OCI-LY3 (cell line): ENCODE data around the gene C2orf72.

Experiments used
- H2AFZ ChIP-seq: fragments of 200-600, 300-600 bp; shearing (Covaris generic); 2 replicates; pipeline ENCODE4 v1.6.0; 2014; ENCODE audit warnings: antibody characterized with exemption, low read depth, low read length
- H3K27ac ChIP-seq: fragments of 200-600, 300-600 bp; sonication (generic); 2 replicates; pipeline ENCODE4 v1.5.1; 2014; ENCODE audit warnings: mild to moderate bottlenecking, low read length, moderate library complexity, mixed read lengths
- H3K27me3 ChIP-seq: fragments of 200-600, 300-600 bp; sonication (generic); 2 replicates; pipeline ENCODE4 v1.6.1; 2014; ENCODE audit warnings: low read depth, low read length, mixed read lengths
- H3K36me3 ChIP-seq: fragments of 200-600, 300-600 bp; sonication (generic); replicated peaks from 2 replicates; pipeline ENCODE3; 2014; ENCODE audit warnings: low read depth, low read length, mixed read lengths
- H3K4me1 ChIP-seq: fragments of 300-600, 200-600 bp; sonication (generic); 2 replicates; pipeline ENCODE4 v1.6.1; 2014; ENCODE audit warnings: low read length, mixed read lengths
- H3K4me2 ChIP-seq: fragments of 200-600, 300-600 bp; sonication (generic); 2 replicates; pipeline ENCODE4 v1.6.1; 2014; ENCODE audit warnings: low read length, mixed read lengths
- H3K4me3 ChIP-seq: fragments of 300-600, 200-600 bp; sonication (generic); 2 replicates; pipeline ENCODE4 v1.5.1; 2014; ENCODE audit warnings: antibody characterized with exemption, mild to moderate bottlenecking, low read length, moderate library complexity
- H3K79me2 ChIP-seq: fragments of 300-600, 200-600 bp; shearing (Covaris generic); 2 replicates; pipeline ENCODE4 v1.6.1; 2014; ENCODE audit warnings: mild to moderate bottlenecking, low read length, mixed read lengths
- H3K9ac ChIP-seq: fragments of 300-600, 200-600 bp; shearing (Covaris generic); 2 replicates; pipeline ENCODE4 v1.6.0; 2014; ENCODE audit warnings: mild to moderate bottlenecking, low read length, moderate library complexity
- H3K9me3 ChIP-seq: fragments of 200-600, 300-600 bp; shearing (Covaris generic); 2 replicates; pipeline ENCODE4 v1.6.1; 2014; ENCODE audit warnings: low read length, mixed read lengths; ENCODE audit not compliant: insufficient read depth
- H4K20me1 ChIP-seq: fragments of 200-600, 300-600 bp; sonication (generic); 2 replicates; pipeline ENCODE4 v1.6.1; 2016; ENCODE audit warnings: low read length, mixed read lengths; ENCODE audit not compliant: insufficient read depth
- EZH2phosphoT487 ChIP-seq: fragments of 200-600 bp; shearing (Covaris generic); IDR thresholded peaks from 2 replicates; pipeline ENCODE4 v1.6.1; 2018; ENCODE audit warnings: antibody characterized with exemption, mixed run types, low read depth
- TF ChIP-seq, protein P1 (sequence below): fragments of 200-600, 300-600 bp; sonication (generic); IDR thresholded peaks from 2 replicates; pipeline ENCODE4 v1.5.1; 2014; ENCODE audit warnings: antibody characterized with exemption, low read length, low read depth

Gene C2orf72

GRCh38 chr2:231037202-231037730 is at the start of gene C2orf72:
Gene C2orf72, plus strand, starts transcription at chr2:231037523. Its CDS starts 43 bp downstream, at chr2:231037566.
- Histone ChIP-seq H3K4me1 (peaks cover 4% of the 10 kb centered on the region; the same call in 1 of the 2 replicates), H4K20me1 (no peaks in the 10 kb centered on the region), H3K4me2 (no peak within 1 kb of the TSS), H3K27me3 (0 out of 2 replicates have a peak, but pooled peaks cover 3% of the 10 kb centered on the region), H3K9me3 (no peaks in the 10 kb centered on the region), H3K9ac (no peak within 1 kb of the TSS), H3K27ac (no peak within 1 kb of the TSS), H3K36me3 (no peaks in the 10 kb centered on the region), H3K4me3 (no peak within 1 kb of the TSS), H3K79me2 (no peaks in the 10 kb centered on the region), H2AFZ (no peak within 1 kb of the TSS)
- TF ChIP-seq EZH2phosphoT487, result no peak
- TF ChIP-seq, protein P1, sequence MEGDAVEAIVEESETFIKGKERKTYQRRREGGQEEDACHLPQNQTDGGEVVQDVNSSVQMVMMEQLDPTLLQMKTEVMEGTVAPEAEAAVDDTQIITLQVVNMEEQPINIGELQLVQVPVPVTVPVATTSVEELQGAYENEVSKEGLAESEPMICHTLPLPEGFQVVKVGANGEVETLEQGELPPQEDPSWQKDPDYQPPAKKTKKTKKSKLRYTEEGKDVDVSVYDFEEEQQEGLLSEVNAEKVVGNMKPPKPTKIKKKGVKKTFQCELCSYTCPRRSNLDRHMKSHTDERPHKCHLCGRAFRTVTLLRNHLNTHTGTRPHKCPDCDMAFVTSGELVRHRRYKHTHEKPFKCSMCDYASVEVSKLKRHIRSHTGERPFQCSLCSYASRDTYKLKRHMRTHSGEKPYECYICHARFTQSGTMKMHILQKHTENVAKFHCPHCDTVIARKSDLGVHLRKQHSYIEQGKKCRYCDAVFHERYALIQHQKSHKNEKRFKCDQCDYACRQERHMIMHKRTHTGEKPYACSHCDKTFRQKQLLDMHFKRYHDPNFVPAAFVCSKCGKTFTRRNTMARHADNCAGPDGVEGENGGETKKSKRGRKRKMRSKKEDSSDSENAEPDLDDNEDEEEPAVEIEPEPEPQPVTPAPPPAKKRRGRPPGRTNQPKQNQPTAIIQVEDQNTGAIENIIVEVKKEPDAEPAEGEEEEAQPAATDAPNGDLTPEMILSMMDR, result no peak

DNA sequence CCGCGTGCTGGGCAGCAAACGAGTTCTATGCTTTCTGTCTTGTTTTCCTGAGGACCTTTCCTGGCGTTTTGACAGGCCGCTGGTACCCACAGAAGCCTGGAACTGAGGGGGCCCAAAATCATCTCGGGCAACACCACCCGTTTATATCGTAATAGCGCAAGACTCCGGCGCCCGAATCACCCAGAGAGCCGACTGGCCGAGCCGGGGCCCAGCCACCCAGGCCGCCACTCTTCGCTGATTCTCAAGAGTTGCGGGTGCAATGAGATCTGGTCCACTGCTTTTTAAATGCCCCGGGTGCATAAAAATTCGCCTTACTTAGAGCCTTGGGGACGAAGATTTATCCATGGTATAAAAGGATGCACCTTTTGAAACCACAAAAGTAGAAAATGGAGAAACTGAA is 47.6 kb upstream of the C2orf72 start:
- Histone ChIP-seq H3K36me3 (no peaks in the 10 kb centered on the region), H3K9ac (no peak overlapping the region), H3K27ac (no peak overlapping the region), H3K79me2 (no peaks in the 10 kb centered on the region), H3K27me3 (no peaks in the 10 kb centered on the region), H3K4me2 (no peak overlapping the region), H4K20me1 (no peaks in the 10 kb centered on the region), H3K9me3 (no peaks in the 10 kb centered on the region), H3K4me1 (peaks cover 22% of the 10 kb centered on the region), H3K4me3 (no peak overlapping the region), H2AFZ (no peak overlapping the region)
- no peak for TF ChIP-seq EZH2phosphoT487
- TF ChIP-seq, protein P1, result no peak

DNA sequence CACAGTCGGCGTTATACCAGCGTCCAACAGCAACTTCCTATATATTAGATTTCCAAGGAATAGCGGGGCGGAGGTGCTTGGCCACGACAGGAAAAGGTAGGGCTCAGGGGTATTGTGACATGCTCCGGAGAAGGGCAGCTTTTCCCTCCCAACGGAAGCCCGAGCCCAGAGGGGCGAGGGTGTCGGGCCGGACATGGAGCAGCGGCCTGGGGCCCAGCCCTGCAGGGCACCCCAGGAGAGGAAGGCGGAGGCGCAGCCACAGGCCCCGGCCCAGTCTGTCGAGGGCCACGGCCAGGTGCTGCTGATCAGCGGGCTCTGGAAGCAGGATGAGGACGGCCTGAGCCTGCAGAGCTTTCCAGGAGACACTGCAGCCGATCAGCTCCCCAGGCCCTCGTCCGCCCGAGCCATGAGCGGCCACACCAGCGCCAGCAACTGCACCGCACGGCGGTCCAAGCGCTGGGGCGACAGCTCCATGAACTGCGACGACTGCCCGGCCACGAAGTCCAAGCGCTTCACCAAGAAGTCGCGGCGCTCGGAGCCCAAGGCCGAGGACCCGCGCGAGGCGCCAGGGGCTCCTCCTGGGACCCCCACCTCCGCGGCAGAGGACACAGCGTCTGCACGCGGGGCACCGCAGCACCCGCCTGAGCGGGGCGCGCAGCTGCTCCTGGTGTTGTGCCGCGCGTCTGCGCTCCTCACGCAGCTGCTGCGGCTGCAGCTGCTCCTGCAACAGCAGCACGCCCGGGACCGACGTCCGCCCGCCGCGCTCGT is 47.0 kb upstream of the C2orf72 start:
- H3K36me3 ChIP-seq, result no peaks in the 10 kb centered on the region
- H3K79me2 ChIP-seq, result no peaks in the 10 kb centered on the region
- no peak for TF ChIP-seq EZH2phosphoT487
- TF ChIP-seq, protein P1, result no peak

DNA sequence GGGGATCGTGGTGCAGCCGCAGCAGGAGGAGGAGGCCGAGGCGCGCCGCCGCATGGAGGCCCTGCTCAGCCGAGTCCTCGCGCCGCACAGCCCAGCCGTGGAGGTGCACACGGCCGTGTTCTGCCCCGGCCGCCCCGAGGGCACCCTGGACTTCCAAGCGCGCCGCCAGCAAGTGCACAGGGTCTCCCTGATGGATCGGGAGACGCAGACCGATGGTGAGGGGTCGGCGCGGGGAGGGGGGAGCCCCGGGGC is 46.5 kb upstream of the C2orf72 start:
- peaks cover 11% of the 10 kb centered on the region for H3K4me1 ChIP-seq
- no peak overlapping the region for H3K4me3 ChIP-seq
- no peaks in the 10 kb centered on the region for H3K27me3 ChIP-seq
- H3K9ac ChIP-seq, result no peak overlapping the region
- H3K9me3 ChIP-seq, result no peaks in the 10 kb centered on the region
- H3K36me3 ChIP-seq, result no peaks in the 10 kb centered on the region
- TF ChIP-seq EZH2phosphoT487, result no peak
- TF ChIP-seq, protein P1, result no peak
- H3K27ac ChIP-seq, result no peak overlapping the region
- H2AFZ ChIP-seq, result no peak overlapping the region
- H3K79me2 ChIP-seq, result no peaks in the 10 kb centered on the region
- no peaks in the 10 kb centered on the region for H4K20me1 ChIP-seq
- H3K4me2 ChIP-seq, result no peak overlapping the region

More for the DNA sequence above, 47.0 kb upstream of the C2orf72 start:
- no peaks in the 10 kb centered on the region for H4K20me1 ChIP-seq
- no peak overlapping the region for H3K9ac ChIP-seq
- H3K4me1 ChIP-seq, result peaks cover 16% of the 10 kb centered on the region
- no peak overlapping the region for H3K27ac ChIP-seq
- no peaks in the 10 kb centered on the region for H3K9me3 ChIP-seq
- no peak overlapping the region for H3K4me2 ChIP-seq
- H3K4me3 ChIP-seq, result no peak overlapping the region
- no peak overlapping the region for H2AFZ ChIP-seq
- no peaks in the 10 kb centered on the region for H3K27me3 ChIP-seq
